ENCODE results near the gene TOX2. TPM values are rescaled to one million over a fixed set of nuclear protein-coding genes. Genes with fewer than 3 reads are reported as not detected.

TOX2 gene
- polyA plus RNA-seq, 3 donors from 2014 or later: 2.4 to 5.0 (median 2.9) TPM

GRCh38 chr20:44066645-44067606 is 152.3 kb downstream of the TOX2 start:
- H3K4me3 Mint-ChIP-seq: peak overlapping the region in 4 of 5 donors; percentile 25 to 34 (median 26)
- H3K27ac Mint-ChIP-seq: peak overlapping the region in 4 of 6 donors; percentile 11 to 95 (median 68)
- no peak for DNase-seq
- peaks cover 25 to 30% (median 27%) of the 10 kb centered on the region in 3 donors for H3K27me3 Mint-ChIP-seq (ENCODE audit: low read depth in 3 of 3)
- peaks cover 25 to 36% of the 10 kb centered on the region in 2 donors for H3K4me1 Mint-ChIP-seq
- no peaks in the 10 kb centered on the region for H3K36me3 Mint-ChIP-seq
- no peaks in the 10 kb centered on the region for H3K9me3 Mint-ChIP-seq

- Mint-ChIP-seq H3K36me3 (no peaks in the 10 kb centered on the region), H3K27me3 (ENCODE audit: low read depth in 3 of 3) (peaks cover 25 to 32% (median 30%) of the 10 kb centered on the region in 3 donors), H3K4me1 (peaks cover 25 to 37% of the 10 kb centered on the region in 2 donors), H3K4me3 (peak overlapping the region; percentile 10 to 34 (median 25)), H3K27ac (peak overlapping the region in 5 of 6 donors; percentile 57 to 96 (median 76)), H3K9me3 (no peaks in the 10 kb centered on the region)
- DNase-seq: no peak
Observed at GRCh38 chr20:44067650-44068081, 153.0 kb downstream of the TOX2 start.

GRCh38 chr20:44068316-44069201 is 153.9 kb downstream of the TOX2 start:
- Mint-ChIP-seq H3K36me3 (no peaks in the 10 kb centered on the region), H3K27ac (peak overlapping the region; percentile 92 to 96 (median 96)), H3K27me3 (ENCODE audit: low read depth in 3 of 3) (peaks cover 25 to 32% (median 27%) of the 10 kb centered on the region in 3 donors), H3K9me3 (no peaks in the 10 kb centered on the region), H3K4me1 (peaks cover 25 to 37% of the 10 kb centered on the region in 2 donors), H3K4me3 (peak overlapping the region; percentile 74 to 94 (median 79))
- DNase-seq: no peak

GRCh38 chr20:44069203-44070011 is 154.8 kb downstream of the TOX2 start:
- Mint-ChIP-seq H3K27ac (peak overlapping the region; percentile 92 to 96 (median 96)), H3K4me1 (peaks cover 25 to 37% of the 10 kb centered on the region in 2 donors), H3K4me3 (peak overlapping the region; percentile 74 to 94 (median 79)), H3K27me3 (ENCODE audit: low read depth in 3 of 3) (peaks cover 25 to 32% (median 31%) of the 10 kb centered on the region in 3 donors), H3K9me3 (no peaks in the 10 kb centered on the region), H3K36me3 (no peaks in the 10 kb centered on the region)
- DNase-seq: peak; percentile 87 to 91 (median 90)

- H3K9me3 Mint-ChIP-seq: no peaks in the 10 kb centered on the region
- peaks cover 27 to 34% (median 32%) of the 10 kb centered on the region in 3 donors for H3K27me3 Mint-ChIP-seq (ENCODE audit: low read depth in 3 of 3)
- peak; percentile 67 to 79 (median 77) for DNase-seq
- H3K27ac Mint-ChIP-seq: peak overlapping the region; percentile 92 to 96 (median 96)
- peaks cover 25 to 37% of the 10 kb centered on the region in 2 donors for H3K4me1 Mint-ChIP-seq
- H3K4me3 Mint-ChIP-seq: peak overlapping the region; percentile 74 to 94 (median 79)
- no peaks in the 10 kb centered on the region for H3K36me3 Mint-ChIP-seq
Observed at GRCh38 chr20:44070139-44070900, 155.7 kb downstream of the TOX2 start.

GRCh38 chr20:44071057-44071456 is 156.4 kb downstream of the TOX2 start:
- no peaks in the 10 kb centered on the region for H3K9me3 Mint-ChIP-seq
- DNase-seq: no peak
- H3K36me3 Mint-ChIP-seq: no peaks in the 10 kb centered on the region
- peak overlapping the region in 4 of 6 donors; percentile 44 to 96 (median 96) for H3K27ac Mint-ChIP-seq
- H3K4me3 Mint-ChIP-seq: no peak overlapping the region
- H3K27me3 Mint-ChIP-seq (ENCODE audit: low read depth in 3 of 3): peaks cover 24 to 34% (median 32%) of the 10 kb centered on the region in 3 donors
- peaks cover 25 to 37% of the 10 kb centered on the region in 2 donors for H3K4me1 Mint-ChIP-seq

GRCh38 chr20:44071526-44072111 is 157.0 kb downstream of the TOX2 start:
- DNase-seq: no peak
- Mint-ChIP-seq H3K4me3 (peak overlapping the region in 1 of 5 donors; percentile 33), H3K27ac (peak overlapping the region in 5 of 6 donors; percentile 24 to 96 (median 71)), H3K36me3 (no peaks in the 10 kb centered on the region), H3K9me3 (no peaks in the 10 kb centered on the region), H3K4me1 (peaks cover 25 to 37% of the 10 kb centered on the region in 2 donors), H3K27me3 (ENCODE audit: low read depth in 3 of 3) (peaks cover 24 to 33% (median 32%) of the 10 kb centered on the region in 3 donors)

- H3K27me3 Mint-ChIP-seq (ENCODE audit: low read depth in 3 of 3): peaks cover 23 to 32% (median 27%) of the 10 kb centered on the region in 3 donors
- H3K4me1 Mint-ChIP-seq: peaks cover 25 to 37% of the 10 kb centered on the region in 2 donors
- DNase-seq: no peak
- H3K36me3 Mint-ChIP-seq: no peaks in the 10 kb centered on the region
- peak overlapping the region in 4 of 6 donors; percentile 13 to 95 (median 77) for H3K27ac Mint-ChIP-seq
- H3K4me3 Mint-ChIP-seq: no peak overlapping the region
- H3K9me3 Mint-ChIP-seq: no peaks in the 10 kb centered on the region
Observed at GRCh38 chr20:44072384-44072783, 157.7 kb downstream of the TOX2 start.

- H3K36me3 Mint-ChIP-seq: no peaks in the 10 kb centered on the region
- peaks cover 20 to 29% (median 25%) of the 10 kb centered on the region in 3 donors for H3K27me3 Mint-ChIP-seq (ENCODE audit: low read depth in 3 of 3)
- peak overlapping the region in 1 of 5 donors; percentile 33 for H3K4me3 Mint-ChIP-seq
- H3K27ac Mint-ChIP-seq: peak overlapping the region in 2 of 6 donors; percentile 27 to 95
- no peak for DNase-seq
- no peaks in the 10 kb centered on the region for H3K9me3 Mint-ChIP-seq
- H3K4me1 Mint-ChIP-seq: peaks cover 25 to 33% of the 10 kb centered on the region in 2 donors
Observed at GRCh38 chr20:44073011-44073674, 158.5 kb downstream of the TOX2 start.

- no peak for DNase-seq
- H3K4me3 Mint-ChIP-seq: no peak overlapping the region
- peaks cover 21 to 28% of the 10 kb centered on the region in 2 donors for H3K4me1 Mint-ChIP-seq
- H3K9me3 Mint-ChIP-seq: no peaks in the 10 kb centered on the region
- H3K36me3 Mint-ChIP-seq: no peaks in the 10 kb centered on the region
- peaks cover 20 to 30% (median 24%) of the 10 kb centered on the region in 3 donors for H3K27me3 Mint-ChIP-seq (ENCODE audit: low read depth in 3 of 3)
- peak overlapping the region in 1 of 6 donors; percentile 27 for H3K27ac Mint-ChIP-seq
Observed at GRCh38 chr20:44073675-44074071, 159.0 kb downstream of the TOX2 start.
